Fibroblast of the aortic adventitia (primary cell): ENCODE data around the gene RHEBL1. TPM values are rescaled to one million over a fixed set of nuclear protein-coding genes. Genes with fewer than 3 reads are reported as not detected.

ENCODE experiments used
- DNase-seq: peaks from one replicate; pipeline ENCODE4 v3.0.0-alpha.2; 2010; ENCODE audit warnings: low read depth
- H3K4me3 ChIP-seq: 2 replicates; pipeline ENCODE4 v1.5.1; 2011; ENCODE audit warnings: low read depth, mild to moderate bottlenecking, control low read depth, low read length, moderate library complexity
- CTCF ChIP-seq: IDR thresholded peaks from 2 replicates; pipeline ENCODE4 v1.5.1; 2011; ENCODE audit warnings: mild to moderate bottlenecking, low read length, control low read depth, inconsistent platforms; ENCODE audit not compliant: insufficient read depth
- total RNA-seq: library from RNA; depleted of rRNA; stranded (reverse); fragments of >200 nt; gene quantifications from 2 replicates; pipeline ENCODE4 v1.2.3, GENCODE V29; 2012; ENCODE audit warnings: low replicate concordance

RHEBL1 gene
- total RNA-seq, 1 donor: 0.54 TPM

- no peak for TF ChIP-seq CTCF
- H3K4me3 ChIP-seq: no peak overlapping the region
- peak; percentile 48 for DNase-seq
Observed at GRCh38 chr12:49049566-49050224, 20.1 kb downstream of the RHEBL1 start.

- no peak overlapping the region for H3K4me3 ChIP-seq
- no peak for DNase-seq
- TF ChIP-seq CTCF: no peak
Observed at GRCh38 chr12:49048953-49049352, 20.8 kb downstream of the RHEBL1 start.

- DNase-seq: no peak
- TF ChIP-seq CTCF: no peak
- no peak overlapping the region for H3K4me3 ChIP-seq
Observed at GRCh38 chr12:49046129-49046895, 23.5 kb downstream of the RHEBL1 start.

GRCh38 chr12:49044660-49045059 lies 25.1 kb downstream of the RHEBL1 start:
- DNase-seq: no peak
- no peak overlapping the region for H3K4me3 ChIP-seq
- TF ChIP-seq CTCF: no peak

- peak; percentile 70 for TF ChIP-seq CTCF
- peak; percentile 50 for DNase-seq
- H3K4me3 ChIP-seq: no peak overlapping the region
Observed at GRCh38 chr12:49043856-49044258, 25.9 kb downstream of the RHEBL1 start.

- TF ChIP-seq CTCF: no peak
- no peak overlapping the region for H3K4me3 ChIP-seq
- DNase-seq: no peak
Observed at GRCh38 chr12:49043241-49043640, 26.5 kb downstream of the RHEBL1 start.
